HFF-Myc (cell line): ENCODE measurements around the gene PHF21B.

Experiments used
- DNase-seq: peaks from one replicate; pipeline ENCODE4 v3.0.0-alpha.2; 2011; ENCODE audit warnings: low read depth; ENCODE audit errors: extremely low read depth
- H3K4me3 ChIP-seq: replicated peaks from 2 replicates; pipeline ENCODE4 v1.5.1; 2011; ENCODE audit warnings: low read depth, mild to moderate bottlenecking, control low read depth, low read length
- TF ChIP-seq, protein P1 (sequence below): IDR thresholded peaks from 2 replicates; pipeline ENCODE4 v1.5.1; 2012; ENCODE audit warnings: mild to moderate bottlenecking, low read depth, low read length, control low read depth; ENCODE audit errors: missing control alignments

The PHF21B gene

DNA sequence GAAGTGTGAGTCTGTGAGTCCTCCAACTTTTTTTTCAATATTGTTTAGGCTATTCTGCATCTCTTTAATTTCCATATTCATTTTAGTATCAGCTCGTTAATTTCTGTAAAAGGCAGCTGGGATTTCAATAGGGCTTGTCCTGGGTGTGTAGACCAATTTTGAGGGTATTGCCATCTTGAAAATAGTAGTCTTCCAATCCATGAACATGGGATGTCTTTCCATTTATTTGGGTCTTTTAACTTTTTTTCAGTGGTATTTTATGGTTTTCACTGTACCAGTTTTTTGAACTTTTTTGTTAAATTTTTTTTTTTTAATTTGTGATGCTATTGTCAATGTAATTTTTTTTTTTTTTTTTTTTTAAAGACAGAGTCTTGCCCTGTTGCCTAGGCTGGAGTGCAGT lies 177.9 kb downstream of the PHF21B start:
- no peak overlapping the region for H3K4me3 ChIP-seq
- TF ChIP-seq, protein P1, sequence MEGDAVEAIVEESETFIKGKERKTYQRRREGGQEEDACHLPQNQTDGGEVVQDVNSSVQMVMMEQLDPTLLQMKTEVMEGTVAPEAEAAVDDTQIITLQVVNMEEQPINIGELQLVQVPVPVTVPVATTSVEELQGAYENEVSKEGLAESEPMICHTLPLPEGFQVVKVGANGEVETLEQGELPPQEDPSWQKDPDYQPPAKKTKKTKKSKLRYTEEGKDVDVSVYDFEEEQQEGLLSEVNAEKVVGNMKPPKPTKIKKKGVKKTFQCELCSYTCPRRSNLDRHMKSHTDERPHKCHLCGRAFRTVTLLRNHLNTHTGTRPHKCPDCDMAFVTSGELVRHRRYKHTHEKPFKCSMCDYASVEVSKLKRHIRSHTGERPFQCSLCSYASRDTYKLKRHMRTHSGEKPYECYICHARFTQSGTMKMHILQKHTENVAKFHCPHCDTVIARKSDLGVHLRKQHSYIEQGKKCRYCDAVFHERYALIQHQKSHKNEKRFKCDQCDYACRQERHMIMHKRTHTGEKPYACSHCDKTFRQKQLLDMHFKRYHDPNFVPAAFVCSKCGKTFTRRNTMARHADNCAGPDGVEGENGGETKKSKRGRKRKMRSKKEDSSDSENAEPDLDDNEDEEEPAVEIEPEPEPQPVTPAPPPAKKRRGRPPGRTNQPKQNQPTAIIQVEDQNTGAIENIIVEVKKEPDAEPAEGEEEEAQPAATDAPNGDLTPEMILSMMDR: no peak
- DNase-seq: no peak
